ENCODE data around the gene ASPM. TPM values are rescaled to one million over a fixed set of nuclear protein-coding genes. Genes with fewer than 3 reads are reported as not detected.

Gene ASPM
- total and polyA plus RNA-seq, 2 donors (not counting 1 experiment from before 2014, with no cell fraction given): 0.13 to 0.27 TPM

- Histone ChIP-seq H3K79me2 (ENCODE audit: control insufficient read depth, insufficient read depth, low read length) (no peaks in the 10 kb centered on the region), H3K9me3 (ENCODE audit: control extremely low read depth in 1 of 3, control insufficient read depth in 2 of 3, insufficient read depth in 1 of 3, low read length in 2 of 3) (no peaks in the 10 kb centered on the region), H3K4me2 (replicated peaks; ENCODE audit: low read depth, low read length, poor library complexity, severe bottlenecking) (no peak overlapping the region), H3K9ac (ENCODE audit: low read length) (no peak overlapping the region), H3K27ac (ENCODE audit: low read length in 2 of 2) (no peak overlapping the region), H3K4me1 (ENCODE audit: control insufficient read depth in 2 of 2, insufficient read depth in 2 of 2, low read length in 2 of 2) (no peaks in the 10 kb centered on the region), H3K27me3 (replicated peaks in 1 of 4; ENCODE audit: control extremely low read depth in 1 of 4, control insufficient read depth in 3 of 4, insufficient read depth in 4 of 4, low read length in 3 of 4) (no peaks in the 10 kb centered on the region), H3K36me3 (replicated peaks in 1 of 2; ENCODE audit: control extremely low read depth in 1 of 2, control insufficient read depth in 1 of 2, extremely low read depth in 1 of 2, insufficient read depth in 2 of 2, low read length in 1 of 2) (no peaks in the 10 kb centered on the region), H3K4me3 (ENCODE audit: control extremely low read depth in 1 of 5, extremely low read depth in 1 of 5, insufficient read depth in 1 of 5, low read depth in 2 of 5, low read length in 4 of 5) (no peak overlapping the region), H2AFZ (ENCODE audit: insufficient read depth, low read depth, low read length, poor library complexity, severe bottlenecking) (no peak overlapping the region), H4K20me1 (ENCODE audit: control insufficient read depth, insufficient read depth, low read length, poor library complexity, severe bottlenecking) (no peaks in the 10 kb centered on the region)
- intact Hi-C loops (cut with micrococcal nuclease): no loop called here
- Mint-ChIP-seq H3K4me1 (no peaks in the 10 kb centered on the region), H3K27ac (no peak overlapping the region), H3K4me3 (no peak overlapping the region), H3K9me3 (ENCODE audit: insufficient read depth) (no peaks in the 10 kb centered on the region), H3K27me3 (peaks cover 4% of the 10 kb centered on the region)
- no peak for ATAC-seq (ENCODE audit: low read depth)
- no peak for DNase-seq
- ChIA-PET POLR2A (no interaction called here), CTCF (no interaction called here)
- no peak for TF ChIP-seq EZH2 (IDR thresholded peaks at IDR 0.05; ENCODE audit: borderline replicate concordance, insufficient read depth, low read depth, low read length, poor library complexity, severe bottlenecking)
- no peak for TF ChIP-seq CTCF (IDR thresholded peaks at IDR 0.05)
- no CpG with 5 or more reads among the region's 1 CpG for WGBS (ENCODE audit: insufficient coverage)
These were observed 80.2 kb downstream of the ASPM start for GRCh38 chr1:197066277-197066676.

GRCh38 chr1:197065559-197065958 lies 80.9 kb downstream of the ASPM start:
- no peak for TF ChIP-seq CTCF (IDR thresholded peaks at IDR 0.05)
- POLR2A ChIA-PET: no interaction called here
- Histone ChIP-seq H2AFZ (ENCODE audit: insufficient read depth, low read depth, low read length, poor library complexity, severe bottlenecking) (no peak overlapping the region), H3K79me2 (ENCODE audit: control insufficient read depth, insufficient read depth, low read length) (no peaks in the 10 kb centered on the region), H3K4me3 (ENCODE audit: control extremely low read depth in 1 of 5, extremely low read depth in 1 of 5, insufficient read depth in 1 of 5, low read depth in 2 of 5, low read length in 4 of 5) (no peak overlapping the region), H3K9ac (ENCODE audit: low read length) (no peak overlapping the region), H3K27me3 (replicated peaks in 1 of 4; ENCODE audit: control extremely low read depth in 1 of 4, control insufficient read depth in 3 of 4, insufficient read depth in 4 of 4, low read length in 3 of 4) (no peaks in the 10 kb centered on the region), H4K20me1 (ENCODE audit: control insufficient read depth, insufficient read depth, low read length, poor library complexity, severe bottlenecking) (no peaks in the 10 kb centered on the region), H3K4me2 (replicated peaks; ENCODE audit: low read depth, low read length, poor library complexity, severe bottlenecking) (no peak overlapping the region), H3K36me3 (replicated peaks in 1 of 2; ENCODE audit: control extremely low read depth in 1 of 2, control insufficient read depth in 1 of 2, extremely low read depth in 1 of 2, insufficient read depth in 2 of 2, low read length in 1 of 2) (no peaks in the 10 kb centered on the region), H3K4me1 (ENCODE audit: control insufficient read depth in 2 of 2, insufficient read depth in 2 of 2, low read length in 2 of 2) (no peaks in the 10 kb centered on the region), H3K9me3 (ENCODE audit: control extremely low read depth in 1 of 3, control insufficient read depth in 2 of 3, insufficient read depth in 1 of 3, low read length in 2 of 3) (no peaks in the 10 kb centered on the region), H3K27ac (ENCODE audit: low read length in 2 of 2) (no peak overlapping the region)
- CTCF ChIA-PET: no interaction called here
- DNase-seq (no peak), ATAC-seq (ENCODE audit: low read depth) (no peak)
- Mint-ChIP-seq H3K27ac (no peak overlapping the region), H3K4me3 (no peak overlapping the region), H3K27me3 (peaks cover 4% of the 10 kb centered on the region), H3K4me1 (no peaks in the 10 kb centered on the region), H3K9me3 (ENCODE audit: insufficient read depth) (no peaks in the 10 kb centered on the region)
- intact Hi-C loops (cut with micrococcal nuclease): no loop called here

All from B cell (primary cell).